ENCODE measurements around the gene OR13C3.

Gene OR13C3

GRCh38 chr9:104544644-104545043, 8.0 kb upstream of the OR13C3 start:
- ATAC-seq = no peak
- TF ChIP-seq POU6F1 (CRISPR knock-in tag; IDR thresholded peaks at IDR 0.05; ENCODE audit: borderline replicate concordance, low read depth) (no peak), ZFP3 (CRISPR knock-in tag; IDR thresholded peaks at IDR 0.05) (no peak), TCF4 (CRISPR knock-in tag; IDR thresholded peaks at IDR 0.05; ENCODE audit: borderline replicate concordance) (no peak), OSR1 (CRISPR knock-in tag; IDR thresholded peaks at IDR 0.05) (no peak), BACH2 (CRISPR knock-in tag; IDR thresholded peaks at IDR 0.05; ENCODE audit: borderline replicate concordance) (no peak), RARB (CRISPR knock-in tag; IDR thresholded peaks at IDR 0.05) (no peak), TOX (CRISPR knock-in tag; IDR thresholded peaks at IDR 0.05; ENCODE audit: borderline replicate concordance) (no peak), ZNF8 (CRISPR knock-in tag; IDR thresholded peaks at IDR 0.05) (no peak), CSDC2 (CRISPR knock-in tag; IDR thresholded peaks at IDR 0.05) (no peak), ZFP30 (CRISPR knock-in tag; IDR thresholded peaks at IDR 0.05) (no peak), GLIS3 (CRISPR knock-in tag; IDR thresholded peaks at IDR 0.05) (no peak), ARNTL (CRISPR knock-in tag; IDR thresholded peaks at IDR 0.05; ENCODE audit: borderline replicate concordance, low read depth) (no peak), PATZ1 (CRISPR knock-in tag; IDR thresholded peaks at IDR 0.05; ENCODE audit: borderline replicate concordance) (no peak), CREB5 (CRISPR knock-in tag; IDR thresholded peaks at IDR 0.05; ENCODE audit: low read depth) (no peak), ESRRG (CRISPR knock-in tag; IDR thresholded peaks at IDR 0.05) (no peak), PPARA (CRISPR knock-in tag; IDR thresholded peaks at IDR 0.05; ENCODE audit: borderline replicate concordance) (no peak), ISL1 (CRISPR knock-in tag; IDR thresholded peaks at IDR 0.05) (no peak)
- TF ChIP-seq, protein P1, sequence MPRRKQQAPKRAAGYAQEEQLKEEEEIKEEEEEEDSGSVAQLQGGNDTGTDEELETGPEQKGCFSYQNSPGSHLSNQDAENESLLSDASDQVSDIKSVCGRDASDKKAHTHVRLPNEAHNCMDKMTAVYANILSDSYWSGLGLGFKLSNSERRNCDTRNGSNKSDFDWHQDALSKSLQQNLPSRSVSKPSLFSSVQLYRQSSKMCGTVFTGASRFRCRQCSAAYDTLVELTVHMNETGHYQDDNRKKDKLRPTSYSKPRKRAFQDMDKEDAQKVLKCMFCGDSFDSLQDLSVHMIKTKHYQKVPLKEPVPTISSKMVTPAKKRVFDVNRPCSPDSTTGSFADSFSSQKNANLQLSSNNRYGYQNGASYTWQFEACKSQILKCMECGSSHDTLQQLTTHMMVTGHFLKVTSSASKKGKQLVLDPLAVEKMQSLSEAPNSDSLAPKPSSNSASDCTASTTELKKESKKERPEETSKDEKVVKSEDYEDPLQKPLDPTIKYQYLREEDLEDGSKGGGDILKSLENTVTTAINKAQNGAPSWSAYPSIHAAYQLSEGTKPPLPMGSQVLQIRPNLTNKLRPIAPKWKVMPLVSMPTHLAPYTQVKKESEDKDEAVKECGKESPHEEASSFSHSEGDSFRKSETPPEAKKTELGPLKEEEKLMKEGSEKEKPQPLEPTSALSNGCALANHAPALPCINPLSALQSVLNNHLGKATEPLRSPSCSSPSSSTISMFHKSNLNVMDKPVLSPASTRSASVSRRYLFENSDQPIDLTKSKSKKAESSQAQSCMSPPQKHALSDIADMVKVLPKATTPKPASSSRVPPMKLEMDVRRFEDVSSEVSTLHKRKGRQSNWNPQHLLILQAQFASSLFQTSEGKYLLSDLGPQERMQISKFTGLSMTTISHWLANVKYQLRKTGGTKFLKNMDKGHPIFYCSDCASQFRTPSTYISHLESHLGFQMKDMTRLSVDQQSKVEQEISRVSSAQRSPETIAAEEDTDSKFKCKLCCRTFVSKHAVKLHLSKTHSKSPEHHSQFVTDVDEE (CRISPR knock-in tag; IDR thresholded peaks at IDR 0.05) = no peak
- TF ChIP-seq, protein P2, sequence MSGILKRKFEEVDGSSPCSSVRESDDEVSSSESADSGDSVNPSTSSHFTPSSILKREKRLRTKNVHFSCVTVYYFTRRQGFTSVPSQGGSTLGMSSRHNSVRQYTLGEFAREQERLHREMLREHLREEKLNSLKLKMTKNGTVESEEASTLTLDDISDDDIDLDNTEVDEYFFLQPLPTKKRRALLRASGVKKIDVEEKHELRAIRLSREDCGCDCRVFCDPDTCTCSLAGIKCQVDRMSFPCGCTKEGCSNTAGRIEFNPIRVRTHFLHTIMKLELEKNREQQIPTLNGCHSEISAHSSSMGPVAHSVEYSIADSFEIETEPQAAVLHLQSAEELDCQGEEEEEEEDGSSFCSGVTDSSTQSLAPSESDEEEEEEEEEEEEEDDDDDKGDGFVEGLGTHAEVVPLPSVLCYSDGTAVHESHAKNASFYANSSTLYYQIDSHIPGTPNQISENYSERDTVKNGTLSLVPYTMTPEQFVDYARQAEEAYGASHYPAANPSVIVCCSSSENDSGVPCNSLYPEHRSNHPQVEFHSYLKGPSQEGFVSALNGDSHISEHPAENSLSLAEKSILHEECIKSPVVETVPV (CRISPR knock-in tag; IDR thresholded peaks at IDR 0.05) = no peak

- no peak for ATAC-seq
- no peak for TF ChIP-seq ZC3H10 (CRISPR knock-in tag; IDR thresholded peaks at IDR 0.05)
- no peak for TF ChIP-seq ZFP30 (CRISPR knock-in tag; IDR thresholded peaks at IDR 0.05)
- TF ChIP-seq CSDC2 (CRISPR knock-in tag; IDR thresholded peaks at IDR 0.05) = no peak
- no peak for TF ChIP-seq PPARA (CRISPR knock-in tag; IDR thresholded peaks at IDR 0.05; ENCODE audit: borderline replicate concordance)
- no peak for TF ChIP-seq BACH2 (CRISPR knock-in tag; IDR thresholded peaks at IDR 0.05; ENCODE audit: borderline replicate concordance)
- no peak for TF ChIP-seq ESRRG (CRISPR knock-in tag; IDR thresholded peaks at IDR 0.05)
- TF ChIP-seq ARNTL (CRISPR knock-in tag; IDR thresholded peaks at IDR 0.05; ENCODE audit: borderline replicate concordance, low read depth) = no peak
- no peak for TF ChIP-seq ZNF565 (CRISPR knock-in tag; conservative IDR thresholded peaks at IDR 0.05; ENCODE audit: low read depth)
- TF ChIP-seq ZNF70 (CRISPR knock-in tag; IDR thresholded peaks at IDR 0.05) = no peak
- no peak for TF ChIP-seq CREB5 (CRISPR knock-in tag; IDR thresholded peaks at IDR 0.05; ENCODE audit: low read depth)
- TF ChIP-seq, protein P1 (CRISPR knock-in tag; IDR thresholded peaks at IDR 0.05) = no peak
- no peak for TF ChIP-seq ZNF8 (CRISPR knock-in tag; IDR thresholded peaks at IDR 0.05)
- no peak for TF ChIP-seq OSR1 (CRISPR knock-in tag; IDR thresholded peaks at IDR 0.05)
Observed at GRCh38 chr9:104539275-104539674, 2.6 kb upstream of the OR13C3 start.

Measured in SK-N-SH treated with all-trans-retinoic acid at 6 μM for 48 hours (cell line).